GM19023 (cell line): Measurements from ENCODE around the gene ZNF469.

Source experiments
- ATAC-seq: cut with Tn5 transposase; IDR thresholded peaks from one replicate; pipeline ENCODE4 v1.9.1; 2021; ENCODE audit warnings: mild to moderate bottlenecking, moderate library complexity; ENCODE audit not compliant: unreplicated experiment

ZNF469 gene

DNA sequence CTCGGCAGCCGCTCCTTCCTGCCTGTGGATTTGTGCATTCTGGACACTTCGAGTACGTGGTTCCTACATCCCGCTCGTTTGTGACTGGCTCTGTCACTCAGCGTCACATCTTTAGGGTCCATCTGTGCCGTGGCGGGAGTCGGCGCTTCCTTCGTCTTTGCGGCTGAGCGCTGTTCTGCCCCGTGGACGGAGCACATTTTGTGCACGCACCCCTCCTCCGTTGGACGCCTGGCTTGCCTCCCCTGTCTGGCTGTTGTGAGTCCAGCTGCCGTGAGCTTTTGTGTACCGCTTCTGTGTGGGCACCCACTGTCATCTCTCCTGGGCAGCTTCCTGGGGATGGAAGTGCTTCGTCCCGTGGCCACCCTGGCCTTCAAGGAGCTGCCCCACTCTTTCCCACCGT is 6.4 kb downstream of the ZNF469 start:
- no peak for ATAC-seq

DNA sequence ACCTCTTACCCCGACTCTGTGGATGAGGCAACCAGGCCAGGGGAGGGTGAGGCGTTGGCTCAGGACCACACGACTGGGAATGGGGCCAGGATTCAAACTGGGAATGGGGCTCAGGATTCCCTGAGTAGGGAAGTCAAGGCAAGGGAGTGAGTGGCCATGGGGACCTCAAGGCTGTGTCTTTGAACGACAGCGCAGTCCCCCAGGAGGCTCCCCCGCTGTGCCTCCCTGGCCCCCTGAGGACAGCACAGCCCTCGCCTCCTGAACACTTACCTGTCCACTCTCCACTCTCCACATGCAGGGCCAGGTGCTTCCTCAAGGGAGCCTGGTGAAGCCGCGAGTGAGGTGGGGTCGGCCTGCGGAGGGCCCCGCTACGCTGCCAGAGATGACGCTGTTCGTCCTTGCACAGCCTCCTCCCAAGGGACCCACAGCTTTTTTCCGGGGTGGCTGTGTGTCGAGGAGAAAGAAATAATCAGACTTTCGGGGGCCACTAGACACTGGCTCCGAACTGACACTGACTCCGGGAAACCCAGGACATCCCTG is 6.9 kb downstream of the ZNF469 start:
- ATAC-seq, result no peak

DNA sequence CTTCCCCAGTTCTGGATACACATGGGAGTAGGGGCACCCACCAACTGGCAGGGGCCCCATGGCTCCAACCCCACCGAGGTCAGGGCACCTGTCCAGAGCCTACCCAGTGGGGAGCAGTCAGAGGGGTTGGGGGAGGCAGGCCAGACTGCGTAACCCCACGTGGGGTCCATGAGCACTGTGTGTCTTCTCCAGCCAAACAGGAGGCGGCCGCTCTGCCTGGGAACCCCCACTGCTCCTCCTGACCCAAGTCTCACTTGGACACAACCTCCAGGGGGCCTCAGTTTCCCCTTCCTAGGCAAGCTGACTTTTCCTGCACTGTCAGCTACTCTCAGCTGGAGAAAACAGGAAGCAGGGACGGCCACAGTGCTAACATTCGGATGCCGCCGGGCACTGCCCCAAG is 7.5 kb downstream of the ZNF469 start:
- ATAC-seq, result no peak

DNA sequence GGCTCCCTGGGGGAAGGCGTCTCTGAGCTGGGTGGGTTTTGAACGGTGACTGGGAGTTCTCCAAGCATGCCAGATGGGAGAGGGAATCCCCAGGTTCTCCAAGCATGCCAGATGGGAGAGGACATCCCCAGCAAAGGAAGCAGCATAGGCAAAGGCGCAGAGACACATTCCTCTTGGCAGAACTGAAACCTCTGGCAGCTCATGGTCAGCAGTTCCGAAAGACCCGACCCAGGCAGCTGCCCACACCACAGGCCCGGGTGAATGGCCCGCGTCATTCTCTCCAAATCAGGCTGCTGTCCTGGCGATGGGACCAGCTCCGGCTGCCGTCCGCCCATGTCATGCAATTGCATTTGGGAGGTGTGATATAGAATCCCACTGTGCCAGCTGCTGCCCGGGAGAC is 8.0 kb downstream of the ZNF469 start:
- no peak for ATAC-seq

DNA sequence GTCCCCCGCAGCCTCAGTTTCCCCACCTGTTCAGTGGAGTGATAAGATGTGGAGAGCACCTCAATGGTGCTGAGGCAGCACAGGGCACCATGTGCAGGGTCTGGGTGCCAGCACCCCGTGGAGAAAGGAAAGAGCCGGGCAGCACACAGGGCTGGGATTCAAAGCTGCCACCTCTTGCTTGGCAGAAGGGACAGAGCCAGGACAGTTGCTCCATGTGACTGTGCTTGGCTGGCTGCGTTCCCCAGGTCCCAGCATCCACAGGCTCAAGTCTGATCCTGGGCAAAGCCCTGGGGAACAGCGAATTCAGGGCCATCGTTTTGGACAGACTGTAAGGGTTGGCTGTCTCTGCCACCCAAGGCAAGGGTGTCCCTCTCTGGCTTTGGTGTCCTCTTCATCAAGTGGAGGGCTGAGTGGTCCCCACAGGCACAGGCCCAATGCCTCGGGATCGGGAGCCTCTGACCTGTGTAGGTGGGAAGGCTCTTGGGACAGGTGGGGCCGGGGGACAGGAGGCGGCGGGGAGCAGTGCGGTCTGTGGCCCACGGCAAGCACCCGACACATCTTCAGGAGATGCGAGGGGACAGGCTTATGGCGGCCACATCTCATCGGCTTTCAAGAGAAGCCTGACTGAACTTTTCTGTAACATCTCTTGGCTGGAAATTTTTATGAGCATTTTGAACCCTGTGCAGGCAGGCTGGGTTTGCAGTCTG is 8.5 kb downstream of the ZNF469 start:
- ATAC-seq, result no peak

DNA sequence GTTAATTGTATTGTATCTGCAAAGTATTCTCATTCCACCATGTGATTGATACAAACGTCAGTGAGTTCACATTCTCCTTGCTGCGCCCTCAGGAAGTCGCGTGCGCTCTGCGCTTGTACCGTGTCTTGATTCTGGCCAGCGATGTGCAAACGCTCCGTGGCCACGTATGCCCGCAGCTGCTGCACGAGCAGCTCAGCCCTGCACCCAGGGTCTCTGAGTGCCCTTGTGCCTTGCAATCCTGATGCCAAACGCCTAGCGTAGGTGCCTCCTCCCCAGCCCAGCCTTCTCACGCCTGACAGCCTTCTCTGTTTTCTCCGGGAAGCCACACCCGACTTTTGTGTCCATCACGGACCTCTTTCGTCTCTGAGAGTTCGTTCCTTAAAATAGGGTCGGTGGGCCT is 9.4 kb downstream of the ZNF469 start:
- ATAC-seq, result no peak

DNA sequence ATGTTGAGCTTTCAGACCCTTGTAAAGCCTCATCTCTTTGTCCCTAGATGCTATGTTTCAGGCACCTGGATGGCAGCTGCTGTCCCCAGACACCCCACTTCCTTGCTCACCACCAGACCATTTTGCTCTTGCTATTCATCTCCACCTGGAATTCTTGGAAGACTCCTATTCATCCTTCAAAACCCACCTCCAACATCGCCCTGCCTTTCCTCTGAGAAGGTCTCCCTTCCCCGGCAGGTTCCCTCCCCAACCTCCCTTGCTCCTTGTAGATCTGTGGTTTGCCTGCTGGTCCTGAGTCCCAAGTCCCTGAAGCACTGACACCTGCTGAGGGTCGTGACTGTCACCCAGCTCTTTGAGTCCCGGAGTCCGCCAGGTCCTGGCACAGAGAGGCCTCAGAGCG is 9.9 kb downstream of the ZNF469 start:
- no peak for ATAC-seq

DNA sequence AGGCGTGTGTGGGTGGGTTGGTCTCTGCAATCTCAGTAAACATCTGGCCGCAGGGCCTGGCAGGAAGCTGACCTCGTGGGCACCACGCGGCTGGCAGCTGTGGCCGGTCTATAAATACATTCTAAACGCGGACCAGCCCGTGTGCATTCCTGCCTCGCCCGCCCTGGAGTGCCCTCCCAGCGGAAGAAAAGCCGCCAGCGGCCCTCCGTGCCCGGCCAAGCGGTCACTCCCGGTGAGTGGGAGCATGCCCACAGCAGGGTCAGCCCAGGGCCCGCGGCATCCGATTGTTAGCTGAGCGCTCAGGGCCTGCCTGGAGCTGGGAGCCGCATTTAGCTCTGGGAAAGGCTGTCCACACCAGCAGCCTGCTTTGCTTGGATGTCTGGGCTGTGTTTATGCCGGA is 10.3 kb downstream of the ZNF469 start:
- ATAC-seq, result no peak

DNA sequence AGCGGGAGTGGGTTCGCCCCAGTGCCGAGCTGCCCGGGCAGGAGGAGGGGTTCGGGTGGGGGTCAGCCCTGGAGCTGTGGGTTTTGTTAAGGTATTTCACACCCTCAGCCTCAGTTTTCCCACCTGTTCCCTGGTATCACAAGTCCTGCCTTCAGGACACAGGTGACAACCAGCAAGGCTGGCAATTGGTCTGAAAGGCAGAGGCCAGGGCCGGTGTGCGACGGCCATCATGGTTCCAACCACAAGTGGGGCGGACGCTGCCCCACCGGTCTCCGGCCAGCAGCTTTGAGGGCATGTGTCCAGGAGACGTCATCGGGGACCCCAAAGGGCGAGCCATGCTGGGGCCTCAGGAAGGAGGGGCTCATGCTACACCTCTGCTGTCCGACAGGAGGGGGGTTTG is 10.8 kb downstream of the ZNF469 start:
- ATAC-seq, result no peak

DNA sequence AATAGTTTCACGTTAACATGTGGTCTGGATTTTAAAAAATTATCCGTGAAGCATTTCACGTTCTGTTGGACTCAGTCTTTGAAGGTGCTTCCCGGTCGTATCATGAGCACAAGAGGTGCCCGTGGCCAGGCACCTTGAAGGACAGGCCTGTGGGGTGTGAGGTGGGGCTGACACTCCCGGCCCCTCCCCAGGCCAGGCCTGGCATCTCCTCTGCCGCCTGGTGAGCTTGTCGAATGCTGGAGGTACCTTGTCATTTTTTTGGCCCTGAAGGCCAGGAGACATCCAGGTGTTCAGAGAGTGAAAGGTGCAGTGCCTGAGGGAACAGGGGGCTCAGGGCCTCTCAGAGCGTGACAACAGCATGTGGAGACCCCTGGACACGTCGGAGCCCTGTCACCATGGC is 11.7 kb downstream of the ZNF469 start:
- no peak for ATAC-seq

DNA sequence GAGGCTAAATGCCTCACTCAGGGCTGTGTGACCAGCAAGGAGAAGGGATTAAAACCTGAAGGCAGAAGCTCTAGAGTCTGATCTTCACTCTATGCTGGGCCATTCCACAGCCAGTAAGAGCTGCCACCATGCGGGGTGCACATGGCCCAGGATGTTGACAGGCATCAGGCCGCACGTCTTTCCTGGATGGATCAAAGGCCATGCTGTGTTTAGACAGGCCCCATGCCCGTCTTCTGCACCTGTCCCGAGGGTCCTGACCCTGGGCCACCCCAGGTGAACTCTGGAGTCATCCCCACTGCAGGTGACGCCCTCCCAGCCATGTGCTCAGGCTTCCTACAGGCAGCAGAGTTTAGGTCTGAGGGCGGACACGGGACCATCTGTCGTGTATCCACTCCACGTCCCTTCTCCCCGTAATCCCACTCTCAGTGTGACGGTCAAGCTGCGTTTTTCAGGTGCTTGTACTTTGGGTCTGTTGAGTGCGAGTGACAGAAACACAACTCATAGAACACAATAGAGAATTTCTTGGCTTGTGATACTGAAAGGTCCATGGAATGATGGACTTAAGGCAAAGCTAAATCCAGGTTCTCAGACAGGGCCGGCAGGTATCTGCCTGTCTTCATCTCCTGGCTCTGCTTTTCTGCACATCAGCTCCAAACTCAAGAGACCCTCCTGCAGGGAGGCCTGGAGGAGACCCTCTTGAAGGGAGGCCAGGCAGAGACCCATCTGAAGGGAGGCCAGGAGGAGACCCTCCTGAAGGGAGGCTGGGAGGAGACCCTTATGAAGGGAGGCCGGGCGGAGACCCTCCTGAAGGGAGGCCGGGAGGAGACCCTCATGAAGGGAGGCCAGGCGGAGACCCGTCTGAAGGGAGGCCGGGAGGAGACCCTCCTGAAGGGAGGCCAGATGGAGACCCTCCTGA is 13.2 kb downstream of the ZNF469 start:
- ATAC-seq, result no peak

DNA sequence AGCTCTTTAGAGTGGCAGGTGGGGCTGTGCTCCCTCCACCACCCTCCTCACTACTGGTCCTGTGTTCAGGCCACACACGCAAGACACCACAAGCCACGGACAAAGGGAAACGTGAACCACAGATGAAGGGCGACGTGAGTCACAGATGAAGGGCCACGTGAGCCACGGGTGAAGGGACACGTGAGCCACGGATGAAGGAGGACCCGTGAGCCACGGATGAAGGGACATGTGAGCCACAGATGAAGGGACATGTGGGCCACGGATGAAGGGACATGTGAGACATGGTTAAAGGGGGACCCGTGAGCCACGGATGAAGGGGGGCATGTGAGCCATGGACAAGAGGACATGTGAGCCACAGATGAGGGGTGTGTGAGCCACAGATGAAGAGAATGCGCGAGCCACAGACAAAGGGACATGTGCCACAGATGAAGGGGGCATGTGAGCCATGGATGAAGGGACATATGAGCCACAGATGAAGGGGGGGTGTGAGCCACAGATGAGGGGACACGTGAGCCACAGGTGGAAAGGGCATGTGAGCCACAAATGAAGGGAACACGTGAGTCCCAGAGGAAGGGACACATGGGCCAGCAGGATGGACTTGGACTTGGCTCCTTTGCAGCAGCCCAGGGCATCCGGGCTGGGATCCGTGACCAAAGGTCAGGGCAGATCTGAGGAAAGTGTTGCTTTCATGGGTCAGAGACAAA is 15.6 kb downstream of the ZNF469 start:
- no peak for ATAC-seq

DNA sequence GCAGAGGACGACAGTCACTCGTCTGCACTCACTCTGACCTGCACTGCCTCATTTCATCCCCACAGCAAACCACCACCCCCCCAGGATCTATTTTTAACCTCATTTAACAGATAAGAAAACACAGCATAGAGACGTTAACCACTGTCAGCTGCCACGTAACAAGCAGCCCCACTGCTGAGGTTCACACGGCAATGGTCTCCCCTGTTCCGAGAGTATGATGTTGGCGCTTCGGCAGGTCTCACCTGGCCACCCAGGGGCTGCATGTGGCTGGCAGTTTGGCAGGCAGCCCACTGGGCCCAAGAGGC is 16.1 kb downstream of the ZNF469 start:
- ATAC-seq, result no peak

DNA sequence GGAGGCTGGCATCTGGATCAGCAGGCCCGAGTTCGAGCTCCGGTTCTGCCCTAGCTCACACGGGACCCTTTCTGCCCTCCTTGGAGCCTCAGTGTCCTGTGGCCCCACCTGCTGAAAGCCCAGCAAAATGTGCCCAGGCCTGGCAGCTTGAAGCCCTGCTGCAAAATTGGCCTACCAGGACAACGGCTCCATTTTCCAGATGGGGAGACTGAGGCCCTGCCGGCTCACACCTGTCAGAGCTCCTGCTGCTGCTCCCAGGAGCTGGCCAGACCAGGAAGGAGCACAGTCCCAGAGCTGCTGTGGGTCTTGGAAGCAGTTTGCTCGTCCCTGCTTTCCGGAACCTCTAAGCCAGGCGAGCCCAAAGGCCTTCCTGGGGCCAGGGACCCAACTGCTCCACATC is 17.4 kb downstream of the ZNF469 start:
- no peak for ATAC-seq

DNA sequence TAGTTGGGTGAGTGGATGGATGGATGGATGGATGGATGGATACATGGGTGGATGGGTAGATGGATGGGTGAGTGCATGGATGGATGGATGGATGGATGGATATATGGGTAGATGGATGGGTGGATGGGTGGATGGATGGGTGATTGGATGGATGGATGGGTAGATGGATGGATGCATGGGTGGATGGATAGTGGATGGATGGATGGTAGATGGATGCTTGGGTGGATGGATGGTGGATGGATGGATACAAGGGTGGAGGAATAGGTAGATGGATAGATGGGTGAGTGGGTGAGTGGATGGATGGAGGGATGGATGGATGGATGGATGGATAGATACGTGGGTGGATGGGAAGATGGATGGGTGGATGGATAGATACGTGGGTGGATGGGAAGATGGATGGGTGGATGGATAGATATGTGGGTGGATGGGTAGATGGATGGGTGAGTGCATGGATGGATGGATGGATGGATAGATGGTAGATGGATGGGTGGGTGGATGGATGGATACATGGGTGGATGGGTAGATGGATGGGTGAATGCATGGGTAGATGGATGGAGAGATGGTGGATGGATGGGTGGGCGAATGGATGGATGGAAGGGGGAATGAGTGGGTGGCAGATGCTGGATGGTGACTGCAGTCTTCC is 19.0 kb downstream of the ZNF469 start:
- ATAC-seq, result no peak

DNA sequence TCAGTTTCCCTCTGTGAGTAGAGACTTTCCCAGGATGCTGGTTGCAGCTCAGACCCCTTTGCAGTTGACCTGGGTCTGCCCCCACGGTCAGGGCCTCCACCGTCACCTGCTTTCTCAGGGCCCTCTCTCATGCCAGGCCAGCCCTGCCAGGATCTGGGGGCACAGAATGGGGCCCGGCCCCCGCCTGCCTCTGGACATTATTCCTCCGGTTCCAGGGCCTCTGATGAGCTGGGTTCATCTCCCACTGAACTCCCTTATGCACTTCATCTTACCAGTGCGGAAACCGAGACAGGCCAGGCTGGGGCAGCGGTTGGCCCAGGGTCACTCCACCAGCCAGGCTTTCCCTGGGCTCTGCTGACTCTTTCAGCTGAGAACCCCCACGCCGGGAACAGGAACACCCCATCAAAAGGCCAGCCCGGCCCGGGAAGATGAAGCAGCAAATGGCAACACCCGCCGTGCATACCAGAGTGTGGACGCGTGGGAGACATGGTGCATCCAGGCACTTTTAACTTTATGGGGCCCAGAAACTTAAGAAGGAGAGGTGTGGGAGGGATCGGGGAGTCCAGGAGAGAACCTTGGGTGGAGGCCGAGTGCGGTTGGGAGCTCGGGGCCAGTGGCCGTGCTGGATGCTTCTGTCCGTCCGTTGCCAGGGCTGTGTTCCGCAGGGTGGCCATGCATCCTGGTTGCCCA is 19.9 kb downstream of the ZNF469 start:
- no peak for ATAC-seq

DNA sequence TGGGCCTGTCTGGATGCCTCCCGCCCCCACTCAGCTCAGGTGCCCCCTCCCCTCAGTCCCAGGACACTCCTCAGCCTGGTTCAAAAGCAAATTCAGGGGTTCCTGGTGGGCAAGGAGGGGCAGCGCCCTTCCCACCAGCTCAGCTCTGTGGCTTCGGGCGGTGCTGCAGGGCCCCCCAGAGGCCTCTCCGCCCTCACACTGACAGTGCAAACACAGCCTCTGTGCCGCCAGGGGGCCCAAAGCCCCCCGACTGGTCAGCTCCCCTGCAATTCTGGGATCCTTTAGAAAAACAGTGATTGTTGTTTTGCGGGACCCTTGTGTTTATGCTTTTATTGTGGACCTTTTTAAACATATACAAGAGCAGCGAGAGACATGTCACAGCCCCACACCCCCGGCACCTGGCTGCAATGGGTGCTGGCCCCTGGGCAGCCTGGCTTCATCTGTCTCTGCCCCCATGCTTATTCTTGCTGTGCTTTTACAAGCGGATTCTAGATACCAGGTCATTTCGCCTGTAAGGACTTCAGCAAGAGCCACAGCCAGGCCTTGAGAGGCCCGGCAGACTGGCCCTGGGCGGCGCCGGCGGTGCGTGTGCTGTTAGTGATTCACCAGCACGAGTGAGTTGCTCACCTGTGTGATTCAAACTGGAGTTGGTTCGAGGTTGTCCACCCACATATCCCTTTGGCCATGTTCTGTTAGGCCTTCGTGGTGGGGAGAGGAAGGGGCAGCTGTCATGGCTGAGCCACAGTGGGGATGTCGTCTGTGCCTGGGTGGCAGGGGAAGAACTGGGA is 21.2 kb downstream of the ZNF469 start:
- ATAC-seq, result no peak

DNA sequence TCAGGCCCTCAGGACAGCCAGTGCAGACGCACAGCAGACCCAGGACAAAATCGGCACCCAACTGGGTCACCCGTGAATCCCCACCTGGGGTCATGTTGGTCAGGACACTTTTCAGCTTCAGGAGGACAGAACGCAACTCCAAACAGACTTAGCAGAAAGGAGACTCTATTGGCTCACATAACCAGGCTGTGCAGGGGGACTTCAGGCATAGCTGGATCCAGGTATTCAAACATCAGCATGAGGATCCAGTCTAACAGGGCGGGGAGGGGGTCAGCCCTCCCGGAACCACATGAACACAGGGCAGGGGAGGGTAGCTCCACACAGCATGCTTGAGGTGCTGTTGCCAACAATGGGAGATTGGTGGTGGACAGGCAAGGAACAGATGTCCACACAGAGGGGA is 22.0 kb downstream of the ZNF469 start:
- no peak for ATAC-seq

DNA sequence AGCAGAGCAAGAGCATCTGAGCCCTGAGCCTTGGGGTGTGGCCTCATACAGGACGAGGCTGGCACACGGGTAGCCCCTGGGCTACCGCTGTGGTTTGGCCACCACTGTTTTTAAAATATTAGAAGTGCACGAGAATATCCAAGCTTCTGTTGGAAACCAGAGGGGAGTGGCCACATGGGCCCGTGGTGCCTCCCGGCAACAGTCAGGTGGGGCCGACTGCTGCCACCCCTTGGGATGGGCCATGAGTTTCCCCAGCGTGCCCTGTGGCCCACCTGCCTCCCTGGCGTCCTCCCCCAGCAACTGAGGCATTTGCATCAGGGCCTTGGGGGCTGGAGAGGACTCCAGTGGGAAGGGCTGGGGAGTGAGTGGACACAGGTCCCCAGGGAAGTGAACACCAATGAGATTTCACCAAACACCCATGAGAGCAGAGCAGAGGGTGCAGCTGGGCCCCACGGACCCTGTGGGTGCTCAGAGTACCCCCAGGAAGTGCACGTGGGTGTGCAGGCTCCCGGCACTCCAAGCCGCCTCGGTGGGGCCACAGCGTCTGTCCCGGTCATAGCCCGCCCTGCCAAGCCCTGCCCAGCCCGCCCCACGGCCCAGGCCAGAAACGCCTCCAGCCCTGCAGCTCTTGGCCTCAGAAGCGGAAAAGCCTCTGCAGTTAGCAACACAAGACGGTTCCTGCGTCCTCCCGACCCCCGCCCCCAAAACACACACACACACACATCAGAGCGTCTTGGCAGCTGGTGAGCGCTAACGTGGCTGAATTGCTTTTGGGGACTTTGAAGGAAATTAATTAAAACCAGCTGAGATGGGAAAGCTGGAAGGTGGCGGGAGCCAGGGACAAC is 22.7 kb downstream of the ZNF469 start:
- no peak for ATAC-seq
